Measurements from ENCODE around the gene ZNF546.

Gene ZNF546

DNA sequence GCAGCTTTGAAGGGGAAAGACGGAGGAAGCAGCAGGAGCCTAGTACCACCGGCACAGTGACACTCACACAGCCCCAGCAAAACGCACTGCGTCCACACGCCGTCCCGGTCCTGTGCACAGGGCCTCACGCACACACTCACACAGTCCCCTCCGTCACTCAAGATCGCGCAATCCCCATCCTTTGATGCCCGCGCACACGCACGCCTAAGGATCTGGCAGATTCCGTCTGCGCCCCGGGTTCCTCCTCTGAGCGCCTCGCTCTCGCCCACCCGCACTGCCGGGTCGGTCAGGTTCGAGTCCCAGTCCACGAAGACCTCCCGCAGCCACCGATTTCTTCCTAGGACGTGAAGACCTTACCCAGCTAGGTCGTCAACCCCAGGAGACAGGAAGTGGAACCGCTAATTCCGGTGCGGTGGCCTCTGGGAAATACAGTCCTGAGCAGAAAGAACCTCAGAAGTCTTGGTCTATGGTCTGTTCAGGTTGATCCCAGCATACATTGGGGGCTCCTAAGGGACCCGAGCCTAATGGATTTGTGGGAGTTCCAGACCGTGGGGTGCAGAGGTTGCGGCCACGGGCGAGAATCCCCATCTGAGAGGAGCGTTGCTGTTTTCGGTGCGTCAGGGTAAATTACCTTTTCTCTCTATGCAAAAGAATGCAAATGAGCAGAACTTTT is 59.1 kb downstream of the ZNF546 start, which contains the start of gene ZNF780B:
Gene ZNF780B, minus strand, starts transcription at position 400 of the 673 bp plus-strand sequence. CDS start 5,899 bp downstream, outside the sequence.
- DNase-seq (ENCODE audit: low read depth), result peak; percentile 59

- DNase-seq (ENCODE audit: low read depth), result no peak
Measured at GRCh38 chr19:40056505-40056904, 59.6 kb downstream of the ZNF546 start.

GRCh38 chr19:40057166-40057565 is 60.3 kb downstream of the ZNF546 start:
- DNase-seq (ENCODE audit: low read depth), result no peak

DNA sequence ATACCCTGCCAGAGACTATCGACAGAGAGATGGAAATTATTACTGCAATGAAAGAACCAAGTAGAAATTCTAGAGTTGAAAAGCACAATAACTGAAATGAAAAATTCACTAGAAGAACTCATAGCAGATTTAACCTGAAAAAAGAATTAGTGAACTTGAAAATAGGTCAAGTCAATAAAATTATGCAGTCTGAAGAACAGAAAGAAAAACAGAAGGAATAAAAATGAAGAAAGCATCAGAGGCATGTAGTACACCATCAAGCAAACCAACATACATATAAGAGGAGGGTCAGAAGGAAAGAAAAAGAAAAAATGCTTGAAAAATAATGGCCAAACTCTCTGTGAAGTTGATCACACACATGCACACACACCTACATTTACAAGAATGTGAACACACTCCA is 62.8 kb downstream of the ZNF546 start:
- DNase-seq (ENCODE audit: low read depth), result no peak

GRCh38 chr19:40070058-40070457 is 73.2 kb downstream of the ZNF546 start:
- DNase-seq (ENCODE audit: low read depth), result no peak
